ENCODE results near the gene GPS1.

Gene GPS1

GRCh38 chr17:82090549-82091263 lies 39.0 kb downstream of the GPS1 start:
- no peak for DNase-seq (ENCODE audit: low spot score)

GRCh38 chr17:82091264-82092066 lies 39.8 kb downstream of the GPS1 start:
- no peak for DNase-seq (ENCODE audit: low spot score)

GRCh38 chr17:82092094-82092586 lies 40.4 kb downstream of the GPS1 start:
- DNase-seq (ENCODE audit: low spot score): no peak

- DNase-seq (ENCODE audit: low spot score): no peak
Measured at GRCh38 chr17:82092628-82092994, 40.9 kb downstream of the GPS1 start.

- no peak for DNase-seq (ENCODE audit: low spot score)
Measured at GRCh38 chr17:82092995-82093751, 41.5 kb downstream of the GPS1 start.

- no peak for DNase-seq (ENCODE audit: low spot score)
Measured at GRCh38 chr17:82094931-82095776, 43.5 kb downstream of the GPS1 start.

GRCh38 chr17:82095777-82096708 lies 44.3 kb downstream of the GPS1 start:
- DNase-seq (ENCODE audit: low spot score): no peak

- DNase-seq (ENCODE audit: low spot score): no peak
Measured at GRCh38 chr17:82096709-82097183, 45.0 kb downstream of the GPS1 start.

- DNase-seq (ENCODE audit: low spot score): no peak
Measured at GRCh38 chr17:82097184-82097918, 45.7 kb downstream of the GPS1 start.

GRCh38 chr17:82097919-82098168 lies 46.1 kb downstream of the GPS1 start:
- no peak for DNase-seq (ENCODE audit: low spot score)

- DNase-seq (ENCODE audit: low spot score): peak; percentile 90
Measured at GRCh38 chr17:82098169-82098938, 46.7 kb downstream of the GPS1 start, which contains the start of gene FASN. Gene FASN (minus strand): TSS chr17:82098236. CDS start chr17:82096445, 1,791 bp downstream.

GRCh38 chr17:82098939-82099763 lies 47.5 kb downstream of the GPS1 start:
- no peak for DNase-seq (ENCODE audit: low spot score)

- no peak for DNase-seq (ENCODE audit: low spot score)
Measured at GRCh38 chr17:82100502-82101298, 49.0 kb downstream of the GPS1 start.

- no peak for DNase-seq (ENCODE audit: low spot score)
Measured at GRCh38 chr17:82101301-82101715, 49.6 kb downstream of the GPS1 start.

- DNase-seq (ENCODE audit: low spot score): no peak
Measured at GRCh38 chr17:82101767-82102679, 50.3 kb downstream of the GPS1 start.
